Hepatocyte (in vitro differentiated cells): ENCODE measurements around the gene ASTN2.

Source experiments
- EZH2phosphoT487 ChIP-seq: fragments of 200-600 bp; sonication (generic); IDR thresholded peaks from one replicate; pipeline ENCODE4 v1.6.1; 2018; ENCODE audit warnings: antibody characterized with exemption, mild to moderate bottlenecking, low read depth, moderate library complexity; ENCODE audit not compliant: unreplicated experiment, severe bottlenecking
- TF ChIP-seq, protein P1 (sequence below): fragments of 200-600 bp; sonication (generic); IDR thresholded peaks from 2 replicates; pipeline ENCODE4 v1.5.1; 2016; ENCODE audit warnings: antibody characterized with exemption, mild to moderate bottlenecking; ENCODE audit not compliant: poor library complexity

DNA sequence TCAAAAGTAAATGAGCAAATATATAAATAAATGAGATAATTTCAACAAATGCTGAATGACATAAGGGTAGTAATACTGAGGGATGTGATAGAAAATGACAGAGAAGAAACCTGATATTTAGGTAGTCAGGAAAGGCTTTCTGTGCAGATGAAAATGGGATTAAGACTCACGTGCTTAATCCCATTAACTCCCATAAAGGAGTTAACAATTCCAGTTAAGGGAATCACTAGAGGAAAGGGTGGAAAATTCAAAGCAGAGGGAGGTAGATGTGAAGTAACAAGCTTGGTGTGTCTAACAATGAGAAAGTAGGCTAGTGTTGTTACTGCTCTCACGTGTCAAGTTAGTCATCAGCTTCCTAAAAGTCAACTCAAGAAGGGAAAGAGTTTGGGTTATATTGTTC, 818.2 kb downstream of the ASTN2 start:
- TF ChIP-seq, protein P1, sequence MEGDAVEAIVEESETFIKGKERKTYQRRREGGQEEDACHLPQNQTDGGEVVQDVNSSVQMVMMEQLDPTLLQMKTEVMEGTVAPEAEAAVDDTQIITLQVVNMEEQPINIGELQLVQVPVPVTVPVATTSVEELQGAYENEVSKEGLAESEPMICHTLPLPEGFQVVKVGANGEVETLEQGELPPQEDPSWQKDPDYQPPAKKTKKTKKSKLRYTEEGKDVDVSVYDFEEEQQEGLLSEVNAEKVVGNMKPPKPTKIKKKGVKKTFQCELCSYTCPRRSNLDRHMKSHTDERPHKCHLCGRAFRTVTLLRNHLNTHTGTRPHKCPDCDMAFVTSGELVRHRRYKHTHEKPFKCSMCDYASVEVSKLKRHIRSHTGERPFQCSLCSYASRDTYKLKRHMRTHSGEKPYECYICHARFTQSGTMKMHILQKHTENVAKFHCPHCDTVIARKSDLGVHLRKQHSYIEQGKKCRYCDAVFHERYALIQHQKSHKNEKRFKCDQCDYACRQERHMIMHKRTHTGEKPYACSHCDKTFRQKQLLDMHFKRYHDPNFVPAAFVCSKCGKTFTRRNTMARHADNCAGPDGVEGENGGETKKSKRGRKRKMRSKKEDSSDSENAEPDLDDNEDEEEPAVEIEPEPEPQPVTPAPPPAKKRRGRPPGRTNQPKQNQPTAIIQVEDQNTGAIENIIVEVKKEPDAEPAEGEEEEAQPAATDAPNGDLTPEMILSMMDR: no peak
- no peak for TF ChIP-seq EZH2phosphoT487
